ENCODE results near the gene ARHGAP33. TPM values are rescaled to one million over a fixed set of nuclear protein-coding genes. Genes with fewer than 3 reads are reported as not detected.
"Not testable (repeated sequence)": the region's sequence is repeated elsewhere in the genome, so short reads cannot be mapped to it uniquely, and the experiment has no call there.

ARHGAP33 gene
- polyA plus RNA-seq, 1 donor (not counting 4 experiments of a cell fraction or from before 2014, with no cell fraction given): 0.49 TPM

DNA sequence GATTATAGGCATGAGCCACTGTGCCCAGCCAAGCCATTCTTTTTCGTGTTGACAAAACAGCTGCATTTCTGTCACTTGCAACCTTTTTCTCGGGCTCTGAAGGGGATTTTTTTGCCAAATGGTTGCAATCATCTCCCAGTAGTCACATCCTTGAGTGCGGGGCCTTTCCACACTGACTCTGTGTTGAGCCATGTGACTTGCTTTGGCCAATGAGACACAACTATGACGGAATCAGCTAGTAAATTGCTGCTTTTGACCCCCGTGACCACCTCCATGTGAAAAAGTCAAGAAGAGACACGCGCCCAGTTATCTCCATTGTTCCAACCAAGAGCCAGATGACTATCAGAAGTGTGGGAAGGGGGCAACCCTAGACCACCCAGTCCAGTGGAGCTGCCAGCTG, 58.6 kb downstream of the ARHGAP33 start:
- H2AFZ ChIP-seq (ENCODE audit: control insufficient read depth, low read length): no peak overlapping the region
- H3K9me1 ChIP-seq (ENCODE audit: control insufficient read depth, extremely low read depth, insufficient read depth, low read length): no peaks in the 10 kb centered on the region
- H4K20me1 ChIP-seq (ENCODE audit: control insufficient read depth, extremely low read depth, insufficient read depth, low read length): no peaks in the 10 kb centered on the region
- no peak overlapping the region for H3K9ac ChIP-seq (ENCODE audit: control insufficient read depth, extremely low read depth, insufficient read depth, low read length)
- no peak overlapping the region for H3K4me2 ChIP-seq (ENCODE audit: control insufficient read depth, extremely low read depth, insufficient read depth, low read depth, low read length)
- FAIRE-seq (no peak), DNase-seq (ENCODE audit: low read depth, low spot score) (no peak)
- H3K27ac ChIP-seq (ENCODE audit: control insufficient read depth, insufficient read depth, low read length): no peak overlapping the region
- H3K4me3 ChIP-seq (ENCODE audit: control insufficient read depth in 2 of 3, extremely low read depth in 1 of 3, insufficient read depth in 2 of 3, low read depth in 1 of 3, low read length in 3 of 3): no peak overlapping the region
- no peaks in the 10 kb centered on the region for H3K79me2 ChIP-seq (ENCODE audit: control insufficient read depth, insufficient read depth, low read length)
- H3K4me1 ChIP-seq (ENCODE audit: control insufficient read depth, extremely low read depth, insufficient read depth, low read length): no peaks in the 10 kb centered on the region
- peaks cover 1% of the 10 kb centered on the region for H3K9me3 ChIP-seq (ENCODE audit: control insufficient read depth, low read depth, low read length)
- H3K36me3 ChIP-seq (ENCODE audit: control insufficient read depth in 2 of 2, extremely low read depth in 1 of 2, insufficient read depth in 2 of 2, low read length in 2 of 2): no peaks in the 10 kb centered on the region
- dilution Hi-C loops (cut with MboI; ENCODE audit: extremely low pct_ligation_motif_present, low sequenced_read_pairs): no loop called here
- no peak for TF ChIP-seq CTCF (optimal IDR thresholded peaks at IDR 0.05 in 1 of 3, IDR thresholded peaks at IDR 0.05 in 1 of 3, conservative IDR thresholded peaks at IDR 0.05 in 1 of 3; ENCODE audit: extremely low read depth in 1 of 3, insufficient read depth in 2 of 3, low read length in 3 of 3)
- TF ChIP-seq EZH2 (IDR thresholded peaks at IDR 0.05; ENCODE audit: low read length): no peak
- H3K27me3 ChIP-seq (ENCODE audit: control insufficient read depth, extremely low read depth, insufficient read depth, low read length): peaks cover 4% of the 10 kb centered on the region

DNA sequence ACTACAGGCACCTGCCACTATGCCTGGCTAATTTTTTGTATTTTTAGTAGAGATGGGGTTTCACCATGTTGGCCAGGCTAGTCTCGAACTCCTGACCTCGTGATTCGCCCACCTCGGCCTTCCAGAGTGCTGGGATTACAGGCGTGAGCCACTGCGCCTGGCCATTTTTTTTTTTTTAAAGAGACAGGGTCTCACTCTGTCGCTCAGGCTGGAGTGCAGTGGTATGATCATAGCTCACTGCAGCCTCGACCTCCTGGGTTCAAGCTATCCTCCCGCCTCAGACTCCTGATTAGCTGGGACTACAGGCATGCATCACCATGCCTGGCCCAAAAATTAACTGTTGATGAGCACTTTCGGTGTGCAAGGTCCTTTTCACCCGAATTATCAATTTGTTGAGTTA, 60.7 kb downstream of the ARHGAP33 start:
- H3K4me3 ChIP-seq (ENCODE audit: control insufficient read depth in 2 of 3, extremely low read depth in 1 of 3, insufficient read depth in 2 of 3, low read depth in 1 of 3, low read length in 3 of 3); H3K9me1 ChIP-seq (ENCODE audit: control insufficient read depth, extremely low read depth, insufficient read depth, low read length); H3K36me3 ChIP-seq (ENCODE audit: control insufficient read depth in 2 of 2, extremely low read depth in 1 of 2, insufficient read depth in 2 of 2, low read length in 2 of 2); DNase-seq (ENCODE audit: low read depth, low spot score); H3K4me2 ChIP-seq (ENCODE audit: control insufficient read depth, extremely low read depth, insufficient read depth, low read depth, low read length); H3K9ac ChIP-seq (ENCODE audit: control insufficient read depth, extremely low read depth, insufficient read depth, low read length); H3K9me3 ChIP-seq (ENCODE audit: control insufficient read depth, low read depth, low read length); H3K27ac ChIP-seq (ENCODE audit: control insufficient read depth, insufficient read depth, low read length); H4K20me1 ChIP-seq (ENCODE audit: control insufficient read depth, extremely low read depth, insufficient read depth, low read length); FAIRE-seq; H3K4me1 ChIP-seq (ENCODE audit: control insufficient read depth, extremely low read depth, insufficient read depth, low read length); H3K79me2 ChIP-seq (ENCODE audit: control insufficient read depth, insufficient read depth, low read length); H3K27me3 ChIP-seq (ENCODE audit: control insufficient read depth, extremely low read depth, insufficient read depth, low read length); dilution Hi-C loops (cut with MboI; ENCODE audit: extremely low pct_ligation_motif_present, low sequenced_read_pairs); H2AFZ ChIP-seq (ENCODE audit: control insufficient read depth, low read length): not testable (repeated sequence)

Other genes with a start within 250 kb of the ARHGAP33 start
- 28.8 to 59.0 TPM (median 49.0 TPM) in 3 replicates for gene SBSN, start 247.3 kb upstream of the ARHGAP33 start, polyA plus RNA-seq
- gene GAPDHS, start 242.1 kb upstream of the ARHGAP33 start, polyA plus RNA-seq: 0.08 TPM in 1 of 3 replicates, not detected in the others
- gene TMEM147, start 229.9 kb upstream of the ARHGAP33 start, polyA plus RNA-seq: 130 to 206 TPM (median 134 TPM) in 3 replicates
- gene ATP4A, start 211.9 kb upstream of the ARHGAP33 start, polyA plus RNA-seq: not detected in 3 replicates
- not detected in 3 replicates for gene PMIS2, start 189.4 kb upstream of the ARHGAP33 start, polyA plus RNA-seq
- gene HAUS5, start 162.8 kb upstream of the ARHGAP33 start, polyA plus RNA-seq: 3.1 to 3.7 TPM (median 3.5 TPM) in 3 replicates
- 29.8 to 40.8 TPM (median 30.4 TPM) in 3 replicates for gene RBM42, start 146.5 kb upstream of the ARHGAP33 start, polyA plus RNA-seq
- 0.14 to 0.99 TPM (median 0.43 TPM) in 3 replicates for gene ETV2, start 133.8 kb upstream of the ARHGAP33 start, polyA plus RNA-seq
- 509 to 705 TPM (median 560 TPM) in 3 replicates for gene COX6B1, start 127.2 kb upstream of the ARHGAP33 start, polyA plus RNA-seq
- 0.05 to 0.15 TPM (median 0.09 TPM) in 3 replicates for gene UPK1A, start 109.0 kb upstream of the ARHGAP33 start, polyA plus RNA-seq
- not detected in 3 replicates for gene ZBTB32, start 71.0 kb upstream of the ARHGAP33 start, polyA plus RNA-seq
- gene KMT2B, start 57.6 kb upstream of the ARHGAP33 start, polyA plus RNA-seq: 7.7 to 16.7 TPM (median 8.8 TPM) in 3 replicates
- gene IGFLR1, start 33.1 kb upstream of the ARHGAP33 start, polyA plus RNA-seq: 0.27 to 1.2 TPM (median 0.34 TPM) in 3 replicates
- 8.9 to 14.7 TPM (median 11.4 TPM) in 3 replicates for gene U2AF1L4, start 30.1 kb upstream of the ARHGAP33 start, polyA plus RNA-seq
- gene PSENEN, start 29.9 kb upstream of the ARHGAP33 start, polyA plus RNA-seq: 36.2 to 53.8 TPM (median 49.7 TPM) in 3 replicates
- gene LIN37, start 27.0 kb upstream of the ARHGAP33 start, polyA plus RNA-seq: 6.7 to 11.8 TPM (median 9.2 TPM) in 3 replicates
- gene HSPB6, start 18.5 kb upstream of the ARHGAP33 start, polyA plus RNA-seq: not detected in 3 replicates
- 5.3 to 15.5 TPM (median 5.5 TPM) in 3 replicates for gene PROSER3, start 17.4 kb upstream of the ARHGAP33 start, polyA plus RNA-seq
- not detected in 3 replicates for gene PRODH2, start 37.3 kb downstream of the ARHGAP33 start, polyA plus RNA-seq
- not detected in 3 replicates for gene NPHS1, start 76.9 kb downstream of the ARHGAP33 start, polyA plus RNA-seq
- 0.02 TPM in 1 of 3 replicates, not detected in the others for gene KIRREL2, start 81.3 kb downstream of the ARHGAP33 start, polyA plus RNA-seq
- 0.50 to 0.95 TPM (median 0.66 TPM) in 3 replicates for gene APLP1, start 93.0 kb downstream of the ARHGAP33 start, polyA plus RNA-seq
- 3.9 to 6.0 TPM (median 5.0 TPM) in 3 replicates for gene NFKBID, start 125.0 kb downstream of the ARHGAP33 start, polyA plus RNA-seq
- 0.19 to 0.30 TPM (median 0.25 TPM) in 3 replicates for gene HCST, start 127.0 kb downstream of the ARHGAP33 start, polyA plus RNA-seq
- gene TYROBP, start 132.7 kb downstream of the ARHGAP33 start, polyA plus RNA-seq: not detected in 3 replicates
- 0.73 to 6.1 TPM (median 0.90 TPM) in 3 replicates for gene LRFN3, start 160.8 kb downstream of the ARHGAP33 start, polyA plus RNA-seq
- gene SDHAF1, start 219.6 kb downstream of the ARHGAP33 start, polyA plus RNA-seq: 7.3 to 11.9 TPM (median 8.0 TPM) in 3 replicates
- 0.19 to 0.72 TPM (median 0.28 TPM) in 3 replicates for gene SYNE4, start 233.2 kb downstream of the ARHGAP33 start, polyA plus RNA-seq
- 27.8 to 37.1 TPM (median 36.7 TPM) in 3 replicates for gene ALKBH6, start 238.6 kb downstream of the ARHGAP33 start, polyA plus RNA-seq